MM.1S (cell line): ENCODE measurements around the gene ADAMTSL1.

Source experiments
- CTCF ChIP-seq: fragments of 300-600 bp; sonication (generic); IDR thresholded peaks from 2 replicates; pipeline ENCODE4 v1.5.1; 2016; ENCODE audit warnings: antibody characterized with exemption, low read length, mixed read lengths
- EZH2 ChIP-seq: fragments of 300-600 bp; sonication (generic); optimal IDR thresholded peaks from 2 replicates; pipeline ENCODE3; 2017; ENCODE audit warnings: low read depth, mild to moderate bottlenecking, antibody characterized with exemption, low read length, mixed read lengths
- EZH2phosphoT487 ChIP-seq: fragments of 300-600 bp; sonication (generic); IDR thresholded peaks from 2 replicates; pipeline ENCODE4 v1.6.1; 2018; ENCODE audit warnings: antibody characterized with exemption, low read length

DNA sequence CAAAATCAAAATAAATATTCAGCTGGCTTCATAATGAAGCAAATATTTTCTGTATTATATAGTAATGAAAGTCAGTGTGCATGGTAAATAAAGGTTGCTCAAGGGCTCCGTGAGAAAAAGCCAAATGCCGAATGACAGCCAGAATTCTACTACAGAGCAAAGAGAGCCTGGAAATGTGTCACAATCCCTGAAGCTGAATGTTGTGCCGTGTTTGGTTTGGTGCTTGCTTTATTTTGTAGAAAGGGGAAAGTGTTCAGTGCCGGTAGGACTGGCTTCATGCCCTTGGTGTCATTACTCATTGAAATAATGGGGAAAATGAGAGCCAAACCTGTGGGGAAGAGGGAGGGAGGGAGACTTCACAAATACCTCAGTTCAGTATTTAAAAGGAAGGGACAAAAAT, 26.8 kb upstream of the ADAMTSL1 start:
- TF ChIP-seq CTCF, result no peak
- no peak for TF ChIP-seq EZH2phosphoT487
- TF ChIP-seq EZH2, result no peak
